T-cell (primary cell): ENCODE results near the gene SEC14L2. TPM values are rescaled to one million over a fixed set of nuclear protein-coding genes. Genes with fewer than 3 reads are reported as not detected.

Source experiments
- ATAC-seq, 4 experiments: fragments of 200-7000 bp in 3 of 4; fragments of 150-1000 bp in 1 of 4; cut with Tn5 transposase; replicated peaks in 1 of 4; 1 replicate in 3 of 4; 2 replicates in 1 of 4; pipeline ENCODE4 v1.10.0; 2021; ENCODE audit warnings: moderate library complexity in 3 of 4, mild to moderate bottlenecking in 2 of 4, moderate number of reproducible peaks in 1 of 4
- CTCF ChIA-PET, 2 donors: fragments of 300-600 bp; sonication (Branson Sonifier 250); formaldehyde crosslinking; loops; one replicate each; lab custom pipeline; 2022; ENCODE audit warnings: antibody characterized with exemption in 2 of 2; lab: Charles Lee
- POLR2A ChIA-PET, 2 donors: fragments of 300-600 bp; sonication (Branson Sonifier 250); formaldehyde crosslinking; loops; one replicate each; lab custom pipeline; 2022; ENCODE audit warnings: antibody characterized with exemption in 2 of 2; lab: Charles Lee
- DNase-seq, 35 experiments: peaks; one replicate each; pipeline versions ENCODE4 v3.0.0 to v3.0.0-alpha.2; 2013 to 2023
- H3K27ac ChIP-seq: one replicate; pipeline ENCODE4 v1.5.1; 2013; ENCODE audit warnings: low read length
- H3K27me3 ChIP-seq, 2 experiments: replicated peaks in 1 of 2; 1 replicate in 1 of 2; 2 replicates in 1 of 2; pipeline versions ENCODE4 v1.6.1 to v1.7.0; 2013; ENCODE audit warnings: low read length in 1 of 2, mixed read lengths in 1 of 2; ENCODE audit not compliant: control insufficient read depth in 2 of 2, insufficient read depth in 2 of 2; ENCODE audit errors: extremely low read depth in 1 of 2
- H3K36me3 ChIP-seq, 2 donors: 1 replicate in 1 of 2; 2 replicates in 1 of 2; pipeline versions ENCODE4 v1.6.1 to v1.7.0; 2013; ENCODE audit warnings: low read length in 1 of 2; ENCODE audit not compliant: control insufficient read depth in 2 of 2, insufficient read depth in 1 of 2; ENCODE audit errors: extremely low read depth in 1 of 2
- H3K4me1 ChIP-seq, 2 experiments: 1 replicate in 1 of 2; 2 replicates in 1 of 2; pipeline versions ENCODE4 v1.6.1 to v1.7.0; 2013; ENCODE audit warnings: low read length in 2 of 2, mixed read lengths in 1 of 2; ENCODE audit not compliant: insufficient read depth in 2 of 2, control insufficient read depth in 1 of 2; ENCODE audit errors: extremely low read depth in 1 of 2
- H3K4me3 ChIP-seq, 2 donors: 1 replicate in 1 of 2; 2 replicates in 1 of 2; pipeline versions ENCODE4 v1.5.1 to v1.7.0; 2013; ENCODE audit warnings: mild to moderate bottlenecking in 2 of 2, low read length in 1 of 2, moderate library complexity in 1 of 2; ENCODE audit not compliant: control insufficient read depth in 1 of 2; ENCODE audit errors: extremely low read depth in 1 of 2
- H3K9me3 ChIP-seq: 2 replicates; pipeline ENCODE4 v1.7.0; 2013
- H3K27ac Mint-ChIP-seq, 2 donors: one replicate each; pipeline ENCODE4 v1.8.0; 2020 to 2021; ENCODE audit warnings: mild to moderate bottlenecking in 2 of 2, mixed read lengths in 2 of 2
- H3K27me3 Mint-ChIP-seq, 2 donors: one replicate each; pipeline ENCODE4 v1.8.0; 2021 to 2022; ENCODE audit warnings: mixed read lengths in 2 of 2
- H3K36me3 Mint-ChIP-seq: one replicate; pipeline ENCODE4 v1.8.0; 2021; ENCODE audit warnings: mixed read lengths
- H3K4me1 Mint-ChIP-seq, 3 donors: one replicate each; pipeline ENCODE4 v1.8.0; 2020 to 2022; ENCODE audit warnings: mixed read lengths in 3 of 3, mild to moderate bottlenecking in 1 of 3
- H3K4me3 Mint-ChIP-seq, 3 donors: one replicate each; pipeline ENCODE4 v1.8.0; 2020 to 2022; ENCODE audit warnings: mild to moderate bottlenecking in 3 of 3, mixed read lengths in 3 of 3, moderate library complexity in 3 of 3
- H3K9me3 Mint-ChIP-seq, 3 donors: one replicate each; pipeline ENCODE4 v1.8.0; 2020 to 2022; ENCODE audit warnings: mixed read lengths in 3 of 3
- WGBS: methylation state at CpG from one replicate; pipeline ENCODE4 v1.1.5; 2013; ENCODE audit warnings: missing lambda C conversion rate; ENCODE audit not compliant: insufficient coverage; 5-methylcytosine and 5-hydroxymethylcytosine counted together
- total RNA-seq, 35 experiments: library from RNA in 6 of 35; stranded (reverse) in 6 of 35; fragments of 120-200 nt in 1 of 35; gene quantifications; one replicate each; pipeline versions ENCODE4 v1.2.1 to v1.2.4 and lab custom pipeline; 2013 to 2026

SEC14L2 gene
- total RNA-seq, 5 donors from 2014 or later (not counting 1 experiment from before 2014, with no cell fraction given): 10.9 to 87.9 (median 15.8) TPM

DNA sequence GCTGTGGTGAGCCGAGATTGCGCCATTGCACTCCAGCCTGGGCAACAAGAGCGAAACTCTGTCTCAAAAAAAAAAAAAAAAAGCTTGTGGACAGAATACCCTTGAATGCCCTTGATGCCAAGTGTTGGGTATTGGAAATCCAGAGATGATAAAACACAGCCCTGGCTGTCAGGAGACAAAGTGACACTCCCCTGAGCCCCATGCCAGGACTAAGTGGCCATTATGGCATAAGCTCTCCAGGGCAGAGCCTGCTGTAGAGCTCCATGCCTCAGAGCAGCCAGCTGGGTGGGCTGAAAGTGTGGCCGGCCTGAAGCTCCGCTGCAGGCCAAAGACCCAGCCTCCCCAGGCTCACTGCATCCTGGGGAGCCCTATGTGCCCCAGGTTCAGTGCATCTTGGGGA, 14.5 kb upstream of the SEC14L2 start:
- no peaks in the 10 kb centered on the region for H3K9me3 Mint-ChIP-seq
- no peaks in the 10 kb centered on the region for H3K36me3 Mint-ChIP-seq
- 90% methylated on average over 3 of the region's 5 CpGs for WGBS
- Histone ChIP-seq H3K27me3 (peaks cover 0 to 4% of the 10 kb centered on the region in 2 experiments), H3K9me3 (no peaks in the 10 kb centered on the region), H3K4me3 (no peak overlapping the region), H3K4me1 (peaks cover 0 to 10% of the 10 kb centered on the region in 2 experiments), H3K27ac (no peak overlapping the region), H3K36me3 (no peaks in the 10 kb centered on the region)
- no peak overlapping the region for H3K4me3 Mint-ChIP-seq
- no peaks in the 10 kb centered on the region for H3K27me3 Mint-ChIP-seq
- ChIA-PET CTCF (interaction anchor here (0.6 to 2.1 kb wide), 7 partner anchors 15 to 725 kb away, joined by 3 to 9 read pairs (median 4); partner anchors contain the start of gene SELENOM (in 1 of the 2)), POLR2A (interaction anchor here in 1 of 2 donors (0.5 kb wide), 1 partner anchor 105 kb away, joined by 4 read pairs; no protein-coding TSS in a partner anchor)
- ATAC-seq (no peak), DNase-seq (no peak)
- no peak overlapping the region for H3K27ac Mint-ChIP-seq
- peaks cover 3 to 9% (median 6%) of the 10 kb centered on the region in 3 donors for H3K4me1 Mint-ChIP-seq

DNA sequence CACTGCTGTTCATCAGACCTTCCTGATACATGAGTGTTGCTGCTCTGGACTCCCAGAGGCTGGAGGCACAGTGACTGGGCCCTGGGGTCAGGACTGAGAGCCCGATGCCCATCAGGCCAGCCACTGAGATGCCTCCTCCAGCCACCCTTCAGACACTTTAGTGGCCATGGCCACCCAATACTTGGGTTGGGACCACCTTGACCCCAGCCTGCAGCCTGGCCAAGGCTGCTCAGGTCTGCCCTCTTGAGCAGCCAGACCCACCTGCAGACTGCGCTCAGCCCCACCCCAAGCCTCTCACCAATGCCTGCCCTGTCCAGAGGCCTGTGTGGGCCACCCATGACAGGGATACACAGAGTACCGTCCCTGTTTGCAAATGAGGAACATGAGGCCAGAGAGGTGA, 13.8 kb upstream of the SEC14L2 start:
- Mint-ChIP-seq H3K36me3 (no peaks in the 10 kb centered on the region), H3K9me3 (no peaks in the 10 kb centered on the region), H3K4me3 (no peak overlapping the region), H3K27me3 (no peaks in the 10 kb centered on the region), H3K27ac (no peak overlapping the region), H3K4me1 (peaks cover 6 to 12% (median 6%) of the 10 kb centered on the region in 3 donors)
- WGBS: 81% methylated on average over 3 of the region's 3 CpGs
- no peak overlapping the region for H3K4me3 ChIP-seq
- peaks cover 0 to 14% of the 10 kb centered on the region in 2 experiments for H3K4me1 ChIP-seq
- no peaks in the 10 kb centered on the region for H3K9me3 ChIP-seq
- ChIA-PET CTCF (interaction anchor here (0.6 to 2.1 kb wide), 4 partner anchors 23 to 271 kb away, joined by 3 to 9 read pairs (median 4); no protein-coding TSS in a partner anchor), POLR2A (interaction anchor here in 1 of 2 donors (0.5 kb wide), 1 partner anchor 106 kb away, joined by 4 read pairs; no protein-coding TSS in a partner anchor)
- peaks cover 0 to 4% of the 10 kb centered on the region in 2 experiments for H3K27me3 ChIP-seq
- DNase-seq (no peak), ATAC-seq (no peak)
- no peak overlapping the region for H3K27ac ChIP-seq
- H3K36me3 ChIP-seq: no peaks in the 10 kb centered on the region

DNA sequence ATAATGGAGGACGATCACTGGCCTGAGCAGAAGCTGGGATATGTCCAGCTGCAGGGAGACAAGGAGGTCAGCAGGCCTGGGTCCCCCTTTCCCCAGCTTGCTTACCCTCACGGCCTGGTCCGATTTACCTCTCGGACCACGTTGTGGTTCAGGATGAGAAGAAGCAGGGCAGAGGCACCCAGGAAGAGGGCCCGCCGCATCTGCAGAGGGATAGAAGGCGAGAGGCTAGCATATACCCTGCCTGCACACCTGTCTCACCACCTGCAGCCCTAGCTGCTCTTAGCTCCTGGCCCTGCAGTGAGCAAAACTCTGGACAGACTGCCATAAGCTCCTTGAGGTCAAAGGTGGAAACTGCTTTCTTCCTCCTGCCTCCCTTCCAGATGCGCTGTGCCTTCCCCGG, 10.9 kb upstream of the SEC14L2 start:
- H3K9me3 Mint-ChIP-seq: no peaks in the 10 kb centered on the region
- Histone ChIP-seq H3K27ac (no peak overlapping the region), H3K4me3 (no peak overlapping the region), H3K4me1 (peaks cover 0 to 16% of the 10 kb centered on the region in 2 experiments), H3K27me3 (peaks cover 0 to 7% of the 10 kb centered on the region in 2 experiments), H3K36me3 (no peaks in the 10 kb centered on the region), H3K9me3 (no peaks in the 10 kb centered on the region)
- H3K4me1 Mint-ChIP-seq: peaks cover 7 to 13% (median 10%) of the 10 kb centered on the region in 3 donors
- H3K27me3 Mint-ChIP-seq: no peaks in the 10 kb centered on the region
- DNase-seq (no peak), ATAC-seq (no peak)
- CTCF ChIA-PET: interaction anchor here (0.6 to 4.5 kb wide), 5 partner anchors 20 to 281 kb away, joined by 3 to 83 read pairs (median 3); partner anchors contain the start of gene CASTOR1 (in 1 of the 2)
- POLR2A ChIA-PET: interaction anchor here in 1 of 2 donors (0.6 kb wide), 1 partner anchor 488 kb away, joined by 14 read pairs; no protein-coding TSS in a partner anchor
- 100% methylated on average over 3 of the region's 10 CpGs for WGBS
- no peaks in the 10 kb centered on the region for H3K36me3 Mint-ChIP-seq
- no peak overlapping the region for H3K27ac Mint-ChIP-seq
- peak overlapping the region; percentile 66 to 77 (median 73) for H3K4me3 Mint-ChIP-seq

DNA sequence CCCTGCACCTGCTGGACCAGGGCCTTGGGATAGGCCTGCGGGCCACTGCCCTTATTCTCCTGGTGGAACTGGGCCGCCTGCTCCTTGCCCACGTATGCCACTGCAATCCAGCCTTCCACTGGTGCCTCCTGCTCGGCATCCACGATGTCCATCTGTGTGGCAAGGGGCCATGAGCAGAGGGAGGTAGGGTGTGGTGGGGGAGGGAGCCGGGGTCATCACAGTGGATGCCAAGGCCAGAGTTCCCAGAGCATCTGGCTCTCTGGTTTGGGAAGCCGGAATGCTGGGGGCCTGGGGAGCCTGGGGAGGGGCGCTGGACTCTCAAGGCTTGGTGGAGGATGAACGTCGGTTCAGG, 10.2 kb upstream of the SEC14L2 start:
- Mint-ChIP-seq H3K4me1 (peaks cover 14 to 19% (median 16%) of the 10 kb centered on the region in 3 donors), H3K4me3 (peak overlapping the region; percentile 66 to 77 (median 73)), H3K27me3 (no peaks in the 10 kb centered on the region), H3K36me3 (no peaks in the 10 kb centered on the region), H3K27ac (no peak overlapping the region), H3K9me3 (no peaks in the 10 kb centered on the region)
- ChIA-PET CTCF (interaction anchor here (0.7 to 4.5 kb wide), 6 partner anchors 50 to 607 kb away, joined by 3 to 83 read pairs (median 4); partner anchors contain the start of gene CASTOR1 (in 1 of the 2)), POLR2A (no interaction called here)
- 61% methylated on average over 9 of the region's 10 CpGs for WGBS
- no peak for ATAC-seq
- no peaks in the 10 kb centered on the region for H3K9me3 ChIP-seq
- H3K4me3 ChIP-seq: peak overlapping the region; percentile 35 to 53
- H3K27me3 ChIP-seq: peaks cover 0 to 4% of the 10 kb centered on the region in 2 experiments
- no peaks in the 10 kb centered on the region for H3K36me3 ChIP-seq
- no peak overlapping the region for H3K27ac ChIP-seq
- H3K4me1 ChIP-seq: peaks cover 1 to 22% of the 10 kb centered on the region in 2 experiments
- DNase-seq: no peak

DNA sequence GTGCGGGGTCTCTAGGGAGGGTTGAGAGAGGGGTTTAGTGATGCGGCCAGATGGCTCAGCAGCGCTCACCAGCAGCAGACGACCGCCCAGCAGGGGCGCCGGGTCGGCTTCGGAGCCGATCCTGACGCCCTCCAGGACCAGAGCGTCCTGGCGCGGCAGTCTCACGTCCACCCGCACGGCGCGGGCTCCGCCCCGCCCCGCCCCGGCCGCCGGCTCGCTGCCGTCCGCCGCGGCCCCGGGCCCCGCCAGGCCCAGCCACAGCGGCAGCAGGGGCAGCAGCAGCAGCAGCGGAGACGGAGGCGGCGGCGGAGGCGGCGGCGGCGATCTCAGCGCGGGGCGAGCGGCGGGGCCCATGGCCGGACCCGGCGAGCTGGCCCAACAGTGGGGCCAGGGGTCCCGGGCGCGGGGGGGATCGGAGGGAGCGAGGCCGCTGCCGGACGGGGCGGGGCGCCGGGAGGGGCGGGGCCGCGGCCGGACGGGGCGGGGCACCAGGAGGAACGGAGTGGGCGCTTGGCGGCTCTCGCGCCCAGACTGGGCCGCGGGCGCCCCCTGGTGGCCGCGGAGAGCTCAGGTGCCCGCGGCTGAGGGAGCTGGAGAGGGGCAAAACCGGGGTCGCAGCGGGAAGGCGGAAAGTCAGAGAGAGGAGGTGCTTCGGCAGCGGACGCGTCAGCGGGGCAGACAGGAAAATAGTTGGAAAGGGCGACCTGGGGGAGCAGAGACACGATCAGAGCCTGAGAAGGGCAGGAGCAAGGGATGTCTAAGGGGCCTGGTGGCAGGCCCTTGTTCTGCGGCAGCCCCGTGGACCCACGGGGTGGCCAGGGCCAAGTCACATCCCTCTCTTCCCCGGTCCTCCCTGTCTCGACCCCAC, 9.6 kb upstream of the SEC14L2 start, which contains the start of gene RNF215:
Gene RNF215, minus strand, starts transcription at position 452 of the 868 bp plus-strand sequence. Its CDS starts 98 bp downstream, at position 354.
- H3K9me3 Mint-ChIP-seq: no peaks in the 10 kb centered on the region
- peaks cover 15 to 24% (median 20%) of the 10 kb centered on the region in 3 donors for H3K4me1 Mint-ChIP-seq
- Histone ChIP-seq H3K4me1 (peaks cover 3 to 22% of the 10 kb centered on the region in 2 experiments), H3K4me3 (peak within 1 kb of the TSS; percentile 35 to 53), H3K9me3 (no peaks in the 10 kb centered on the region), H3K27me3 (peaks cover 0 to 4% of the 10 kb centered on the region in 2 experiments), H3K36me3 (no peaks in the 10 kb centered on the region), H3K27ac (no peak within 1 kb of the TSS)
- no peaks in the 10 kb centered on the region for H3K36me3 Mint-ChIP-seq
- H3K27me3 Mint-ChIP-seq: no peaks in the 10 kb centered on the region
- ChIA-PET CTCF (interaction anchor here (0.6 to 4.5 kb wide), 17 partner anchors 18 to 606 kb away, joined by 3 to 83 read pairs (median 4); partner anchors contain the start of genes CASTOR1 (in 1 of the 2), MTFP1 (in 1 of the 2) and TBC1D10A (in 1 of the 2)), POLR2A (interaction anchor here in 1 of 2 donors (0.6 kb wide), 1 partner anchor 480 kb away, joined by 3 read pairs; no protein-coding TSS in a partner anchor)
- ATAC-seq (peak; percentile 85 to 89 (median 86)), DNase-seq (peak; percentile 41 to 91 (median 68))
- under 1% methylated on average over 90 of the region's 95 CpGs for WGBS
- peak within 1 kb of the TSS; percentile 66 to 77 (median 73) for H3K4me3 Mint-ChIP-seq
- H3K27ac Mint-ChIP-seq: peak within 1 kb of the TSS; percentile 49 to 68
